GM21825 (cell line): ENCODE measurements around the gene KDM7A.

ENCODE experiments used
- ATAC-seq: cut with Tn5 transposase; IDR thresholded peaks from one replicate; pipeline ENCODE4 v1.9.1; 2021; ENCODE audit warnings: mild to moderate bottlenecking, moderate library complexity; ENCODE audit not compliant: unreplicated experiment

Gene KDM7A

GRCh38 chr7:140035400-140036223, 141.2 kb downstream of the KDM7A start:
- no peak for ATAC-seq
